Activated naive CD8-positive, alpha-beta T cell treated with anti-CD3 and anti-CD28 coated beads, Interleukin-2, amount 10 ng/mL, durations not matched to agents 7 days and 5 days (primary cell): Measurements from ENCODE around the gene IGFBPL1. TPM values are rescaled to one million over a fixed set of nuclear protein-coding genes. Genes with fewer than 3 reads are reported as not detected.

Source experiments
- ATAC-seq: fragments of 150-1000 bp; cut with Tn5 transposase; one replicate; pipeline ENCODE4 v1.10.0; 2021; ENCODE audit warnings: low read depth, moderate library complexity
- POLR2A ChIA-PET: fragments of 350-600 bp; sonication (Branson Sonifier 250); formaldehyde crosslinking; loops from one replicate; lab custom pipeline; 2021; ENCODE audit warnings: antibody characterized with exemption; lab: Charles Lee
- DNase-seq: peaks from one replicate; pipeline ENCODE4 v3.0.0; 2021
- H3K27ac Mint-ChIP-seq: one replicate; pipeline ENCODE4 v1.8.0; 2022; ENCODE audit warnings: mild to moderate bottlenecking, mixed read lengths
- H3K27me3 Mint-ChIP-seq: one replicate; pipeline ENCODE4 v1.8.0; 2022; ENCODE audit warnings: mild to moderate bottlenecking, moderate library complexity, mixed read lengths
- H3K36me3 Mint-ChIP-seq: one replicate; pipeline ENCODE4 v1.8.0; 2021; ENCODE audit warnings: mild to moderate bottlenecking, mixed read lengths
- H3K4me1 Mint-ChIP-seq: one replicate; pipeline ENCODE4 v1.8.0; 2021; ENCODE audit warnings: mixed read lengths
- H3K4me3 Mint-ChIP-seq: one replicate; pipeline ENCODE4 v1.8.0; 2022; ENCODE audit warnings: mild to moderate bottlenecking, moderate library complexity, mixed read lengths
- H3K9me3 Mint-ChIP-seq: one replicate; pipeline ENCODE4 v1.8.0; 2021; ENCODE audit warnings: mixed read lengths
- total RNA-seq, 2 experiments: library from RNA; stranded (reverse); gene quantifications; one replicate each; pipeline ENCODE4 v1.2.3, GENCODE V29; 2021

The IGFBPL1 gene
- total RNA-seq, 2 experiments from 2014 or later = not detected

- Mint-ChIP-seq H3K9me3 (no peaks in the 10 kb centered on the region), H3K36me3 (no peaks in the 10 kb centered on the region), H3K4me1 (no peaks in the 10 kb centered on the region), H3K4me3 (no peak overlapping the region), H3K27ac (no peak overlapping the region), H3K27me3 (peaks cover 6% of the 10 kb centered on the region)
- POLR2A ChIA-PET = no interaction called here
- ATAC-seq (no peak), DNase-seq (no peak)
Observed at GRCh38 chr9:38373679-38374078, 50.6 kb downstream of the IGFBPL1 start.

- ATAC-seq = no peak
- no peak for DNase-seq
- Mint-ChIP-seq H3K27me3 (peaks cover 6% of the 10 kb centered on the region), H3K4me1 (no peaks in the 10 kb centered on the region), H3K27ac (no peak overlapping the region), H3K4me3 (no peak overlapping the region), H3K36me3 (no peaks in the 10 kb centered on the region), H3K9me3 (no peaks in the 10 kb centered on the region)
- POLR2A ChIA-PET = no interaction called here
Observed at GRCh38 chr9:38372762-38373619, 51.3 kb downstream of the IGFBPL1 start.

GRCh38 chr9:38371495-38371894 lies 52.8 kb downstream of the IGFBPL1 start:
- H3K4me1 Mint-ChIP-seq = no peaks in the 10 kb centered on the region
- no peaks in the 10 kb centered on the region for H3K9me3 Mint-ChIP-seq
- no peak overlapping the region for H3K4me3 Mint-ChIP-seq
- H3K27ac Mint-ChIP-seq = no peak overlapping the region
- no peaks in the 10 kb centered on the region for H3K36me3 Mint-ChIP-seq
- H3K27me3 Mint-ChIP-seq = peaks cover 6% of the 10 kb centered on the region
- ATAC-seq (peak; percentile 63), DNase-seq (no peak)
- POLR2A ChIA-PET = no interaction called here

GRCh38 chr9:38370176-38370575 lies 54.1 kb downstream of the IGFBPL1 start:
- POLR2A ChIA-PET = no interaction called here

GRCh38 chr9:38368731-38369130 lies 55.5 kb downstream of the IGFBPL1 start:
- POLR2A ChIA-PET = no interaction called here
- Mint-ChIP-seq H3K9me3 (no peaks in the 10 kb centered on the region), H3K36me3 (no peaks in the 10 kb centered on the region)

More at GRCh38 chr9:38370176-38370575, 54.1 kb downstream of the IGFBPL1 start:
- H3K36me3 Mint-ChIP-seq = no peaks in the 10 kb centered on the region
- H3K4me3 Mint-ChIP-seq = no peak overlapping the region
- ATAC-seq (no peak), DNase-seq (no peak)
- H3K27ac Mint-ChIP-seq = no peak overlapping the region
- H3K4me1 Mint-ChIP-seq = no peaks in the 10 kb centered on the region
- H3K9me3 Mint-ChIP-seq = no peaks in the 10 kb centered on the region
- H3K27me3 Mint-ChIP-seq = no peaks in the 10 kb centered on the region

GRCh38 chr9:38367898-38368297 lies 56.4 kb downstream of the IGFBPL1 start:
- Mint-ChIP-seq H3K4me1 (peaks cover 3% of the 10 kb centered on the region), H3K27ac (no peak overlapping the region), H3K4me3 (no peak overlapping the region), H3K27me3 (peaks cover 2% of the 10 kb centered on the region), H3K36me3 (no peaks in the 10 kb centered on the region), H3K9me3 (no peaks in the 10 kb centered on the region)
- no peak for ATAC-seq
- POLR2A ChIA-PET = no interaction called here
- DNase-seq = no peak

More at GRCh38 chr9:38368731-38369130, 55.5 kb downstream of the IGFBPL1 start:
- Mint-ChIP-seq H3K4me3 (no peak overlapping the region), H3K27ac (no peak overlapping the region), H3K27me3 (peaks cover 1% of the 10 kb centered on the region), H3K4me1 (no peaks in the 10 kb centered on the region)
- no peak for ATAC-seq
- no peak for DNase-seq

GRCh38 chr9:38363589-38363925 lies 60.7 kb downstream of the IGFBPL1 start:
- DNase-seq (no peak), ATAC-seq (no peak)
- Mint-ChIP-seq H3K36me3 (no peaks in the 10 kb centered on the region), H3K27ac (no peak overlapping the region), H3K9me3 (no peaks in the 10 kb centered on the region), H3K4me1 (peaks cover 4% of the 10 kb centered on the region), H3K27me3 (peaks cover 2% of the 10 kb centered on the region), H3K4me3 (no peak overlapping the region)
- POLR2A ChIA-PET = no interaction called here

GRCh38 chr9:38362852-38363588 lies 61.2 kb downstream of the IGFBPL1 start:
- Mint-ChIP-seq H3K4me1 (peaks cover 4% of the 10 kb centered on the region), H3K36me3 (no peaks in the 10 kb centered on the region), H3K27me3 (peaks cover 2% of the 10 kb centered on the region), H3K9me3 (no peaks in the 10 kb centered on the region), H3K4me3 (peak overlapping the region; percentile 59), H3K27ac (peak overlapping the region; percentile 11)
- no peak for DNase-seq
- peak; percentile 61 for ATAC-seq
- POLR2A ChIA-PET = no interaction called here

- DNase-seq = no peak
- peaks cover 4% of the 10 kb centered on the region for H3K4me1 Mint-ChIP-seq
- POLR2A ChIA-PET = no interaction called here
Observed at GRCh38 chr9:38361473-38361850, 62.8 kb downstream of the IGFBPL1 start.

GRCh38 chr9:38360839-38361472 lies 63.3 kb downstream of the IGFBPL1 start:
- no peak for ATAC-seq
- DNase-seq = no peak
- peaks cover 2% of the 10 kb centered on the region for H3K27me3 Mint-ChIP-seq
- POLR2A ChIA-PET = no interaction called here
- H3K4me1 Mint-ChIP-seq = peaks cover 4% of the 10 kb centered on the region
- no peak overlapping the region for H3K27ac Mint-ChIP-seq
- H3K4me3 Mint-ChIP-seq = no peak overlapping the region
- H3K36me3 Mint-ChIP-seq = no peaks in the 10 kb centered on the region
- H3K9me3 Mint-ChIP-seq = no peaks in the 10 kb centered on the region

More at GRCh38 chr9:38361473-38361850, 62.8 kb downstream of the IGFBPL1 start:
- Mint-ChIP-seq H3K9me3 (no peaks in the 10 kb centered on the region), H3K27me3 (peaks cover 2% of the 10 kb centered on the region), H3K27ac (no peak overlapping the region), H3K36me3 (no peaks in the 10 kb centered on the region), H3K4me3 (no peak overlapping the region)
- ATAC-seq = no peak

- Mint-ChIP-seq H3K4me3 (no peak overlapping the region), H3K4me1 (peaks cover 4% of the 10 kb centered on the region), H3K27ac (no peak overlapping the region), H3K27me3 (peaks cover 2% of the 10 kb centered on the region), H3K9me3 (no peaks in the 10 kb centered on the region), H3K36me3 (no peaks in the 10 kb centered on the region)
- POLR2A ChIA-PET = no interaction called here
- DNase-seq (no peak), ATAC-seq (no peak)
Observed at GRCh38 chr9:38359689-38360385, 64.4 kb downstream of the IGFBPL1 start.

- Mint-ChIP-seq H3K36me3 (no peaks in the 10 kb centered on the region), H3K27ac (no peak overlapping the region), H3K4me3 (no peak overlapping the region)
Observed at GRCh38 chr9:38359297-38359653, 65.0 kb downstream of the IGFBPL1 start.

More at GRCh38 chr9:38359297-38359653, 65.0 kb downstream of the IGFBPL1 start:
- peaks cover 2% of the 10 kb centered on the region for H3K27me3 Mint-ChIP-seq
- ATAC-seq (no peak), DNase-seq (no peak)
- H3K4me1 Mint-ChIP-seq = peaks cover 4% of the 10 kb centered on the region
- POLR2A ChIA-PET = no interaction called here
- no peaks in the 10 kb centered on the region for H3K9me3 Mint-ChIP-seq
